NCI-H187 (cell line): ENCODE results near the gene ATP2B2.

Experiments
- DNase-seq, 2 experiments: peaks; one replicate each; lab custom pipeline; 2025; lab: John Stamatoyannopoulos, UW

ATP2B2 gene

GRCh38 chr3:10493202-10493589, 12.2 kb downstream of the ATP2B2 start:
- no peak for DNase-seq

- no peak for DNase-seq
Measured at GRCh38 chr3:10492364-10493201, 12.8 kb downstream of the ATP2B2 start.

- no peak for DNase-seq
Measured at GRCh38 chr3:10489746-10490483, 15.5 kb downstream of the ATP2B2 start.

- DNase-seq: no peak
Measured at GRCh38 chr3:10487988-10488633, 17.3 kb downstream of the ATP2B2 start.

- no peak for DNase-seq
Measured at GRCh38 chr3:10485806-10486205, 19.6 kb downstream of the ATP2B2 start.

GRCh38 chr3:10485380-10485779, 20.0 kb downstream of the ATP2B2 start:
- no peak for DNase-seq

GRCh38 chr3:10484709-10485108, 20.7 kb downstream of the ATP2B2 start:
- no peak for DNase-seq

DNA sequence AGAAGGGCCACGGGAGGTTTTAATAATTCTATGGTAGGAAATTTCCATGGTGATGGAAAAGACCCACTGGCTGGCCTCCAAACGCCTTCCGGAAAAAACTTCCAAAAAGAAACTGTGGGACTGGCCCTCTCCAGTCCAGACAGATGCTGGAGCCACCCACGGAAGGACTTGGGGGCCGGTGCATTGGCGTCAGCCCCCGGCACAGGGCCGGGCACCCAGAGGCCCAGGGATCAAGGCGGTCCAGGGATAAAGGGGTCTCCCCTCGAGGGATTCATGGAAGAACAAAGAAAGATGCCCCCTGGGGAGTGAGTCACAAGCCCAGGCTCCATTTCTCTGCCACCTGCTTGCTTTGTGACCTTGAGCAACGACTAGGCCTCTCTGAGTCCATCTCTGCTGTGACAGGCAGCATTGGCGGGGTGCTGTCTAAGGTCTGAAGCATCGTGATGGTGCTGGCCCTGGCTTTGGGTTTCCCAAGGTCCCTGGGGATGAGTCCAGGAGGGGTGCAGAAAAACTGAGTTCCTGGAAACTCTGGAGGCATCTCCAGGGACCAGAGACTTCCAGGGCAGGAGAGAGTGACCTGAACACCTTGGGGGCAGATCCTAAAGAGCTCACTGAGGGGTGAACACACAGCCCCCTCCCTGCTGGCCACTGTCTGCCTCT, 21.6 kb downstream of the ATP2B2 start:
- no peak for DNase-seq

GRCh38 chr3:10483364-10483675, 22.1 kb downstream of the ATP2B2 start:
- no peak for DNase-seq

- no peak for DNase-seq
Measured at GRCh38 chr3:10482631-10483363, 22.6 kb downstream of the ATP2B2 start.

DNA sequence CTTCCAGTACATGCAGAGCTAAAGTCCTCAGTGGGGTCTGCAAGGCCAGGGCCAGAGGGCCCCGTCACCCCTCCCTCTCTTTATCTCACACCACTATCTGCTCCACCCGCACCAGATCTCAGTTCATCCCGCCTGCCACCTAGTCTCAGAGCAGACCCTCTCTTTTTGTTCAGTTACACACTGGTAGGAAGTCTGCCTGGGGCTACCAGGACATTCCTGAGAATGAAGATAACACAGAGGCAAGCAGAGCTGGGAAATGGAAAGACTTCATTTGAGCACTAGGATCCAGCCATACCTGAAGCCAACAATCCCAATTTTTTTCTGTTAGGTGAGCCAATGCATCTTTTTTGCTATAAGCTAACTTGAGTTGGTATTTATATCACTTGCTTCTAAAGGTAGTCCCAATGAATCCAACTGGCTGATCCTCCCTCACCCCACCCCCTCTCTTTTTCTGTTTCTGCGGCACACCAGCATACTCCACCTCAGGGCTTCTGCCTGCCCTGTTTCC, 24.5 kb downstream of the ATP2B2 start:
- DNase-seq: no peak

- DNase-seq: no peak
Measured at GRCh38 chr3:10479311-10479710, 26.1 kb downstream of the ATP2B2 start.

DNA sequence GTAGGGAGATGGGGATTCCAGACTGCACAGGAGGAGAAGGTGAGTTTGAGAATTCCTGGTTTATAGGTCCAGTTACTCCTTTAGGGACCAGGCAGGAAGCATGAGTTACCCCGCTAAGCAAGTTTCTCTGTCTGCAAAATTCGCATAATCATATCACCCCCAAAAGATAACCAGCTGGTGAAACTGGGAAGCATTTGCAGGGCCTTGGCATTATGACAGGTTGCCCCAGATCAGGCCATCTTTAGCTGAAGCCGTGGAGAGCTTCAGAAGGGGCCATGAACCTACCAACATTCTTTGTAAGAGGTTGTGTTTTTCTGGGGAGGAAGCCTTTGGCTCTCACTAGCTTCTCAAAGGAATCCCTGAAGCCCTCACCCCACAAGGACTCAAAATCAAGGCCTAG, 29.4 kb downstream of the ATP2B2 start:
- no peak for DNase-seq

- DNase-seq: no peak
Measured at GRCh38 chr3:10474847-10475246, 30.5 kb downstream of the ATP2B2 start.

DNA sequence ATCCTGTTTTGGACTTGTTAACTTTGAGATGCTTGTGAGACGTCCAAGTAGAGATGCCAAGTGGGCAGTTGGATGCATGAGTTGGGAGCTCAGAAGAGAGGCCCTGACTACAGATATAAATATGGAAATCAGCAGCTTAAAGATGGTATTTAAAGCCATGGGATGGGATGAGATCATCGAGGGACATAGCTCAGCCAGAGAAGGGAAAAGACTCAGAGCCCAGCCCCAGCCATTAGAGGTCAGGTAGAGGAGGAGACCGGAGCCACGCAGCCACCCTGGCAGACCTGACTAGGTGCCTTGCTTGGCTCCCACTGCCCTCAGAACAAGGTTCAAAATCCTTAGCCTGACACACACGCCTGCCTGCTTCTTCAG, 31.1 kb downstream of the ATP2B2 start:
- DNase-seq: no peak

- no peak for DNase-seq
Measured at GRCh38 chr3:10473581-10474274, 31.7 kb downstream of the ATP2B2 start.

- DNase-seq: no peak
Measured at GRCh38 chr3:10472877-10473440, 32.4 kb downstream of the ATP2B2 start.

GRCh38 chr3:10471054-10471688, 34.2 kb downstream of the ATP2B2 start:
- no peak for DNase-seq

GRCh38 chr3:10470120-10471053, 35.0 kb downstream of the ATP2B2 start:
- DNase-seq: no peak
